GM21360 (cell line): ENCODE results near the gene TMEM140.
"Not testable (repeated sequence)": the region's sequence is repeated elsewhere in the genome, so short reads cannot be mapped to it uniquely, and the experiment has no call there.

ENCODE experiments used
- ATAC-seq: cut with Tn5 transposase; IDR thresholded peaks from one replicate; pipeline ENCODE4 v1.9.1; 2021; ENCODE audit warnings: mild to moderate bottlenecking, moderate library complexity; ENCODE audit not compliant: unreplicated experiment

TMEM140 gene

DNA sequence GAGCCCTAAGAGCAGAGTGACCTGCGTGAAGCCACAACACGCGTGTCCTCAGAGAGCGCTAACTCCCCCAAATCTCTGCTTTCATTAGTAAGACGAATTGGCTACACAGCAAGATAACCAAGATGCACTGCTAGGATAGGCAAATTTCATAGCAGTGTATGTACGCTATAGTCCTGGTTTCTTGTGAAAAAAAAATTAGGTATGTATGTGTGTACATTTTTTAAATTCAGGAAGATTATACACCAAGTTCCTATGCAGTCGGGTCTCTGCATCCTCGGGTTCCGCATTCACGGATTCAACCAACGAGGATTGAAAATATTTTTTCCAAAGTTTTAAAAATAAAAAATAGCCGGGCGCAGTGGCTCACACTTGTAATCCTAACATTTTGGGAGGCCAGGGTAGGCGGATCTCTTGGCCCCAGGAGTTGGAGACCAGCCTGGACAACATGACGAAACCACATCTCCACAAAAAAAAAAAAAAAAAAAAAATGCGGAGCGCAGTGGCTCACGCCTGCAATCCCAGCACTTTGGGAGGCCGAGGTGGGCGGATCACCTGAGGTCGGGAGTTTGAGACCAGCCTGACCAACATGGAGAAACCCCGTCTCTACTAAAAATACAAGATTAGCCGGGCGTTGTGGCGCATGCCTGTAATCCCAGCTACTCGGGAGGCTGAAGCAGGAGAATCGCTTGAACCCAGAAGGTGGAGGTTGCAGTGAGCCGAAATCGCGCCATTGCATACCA, 64.2 kb downstream of the TMEM140 start:
- not testable (repeated sequence) for ATAC-seq

DNA sequence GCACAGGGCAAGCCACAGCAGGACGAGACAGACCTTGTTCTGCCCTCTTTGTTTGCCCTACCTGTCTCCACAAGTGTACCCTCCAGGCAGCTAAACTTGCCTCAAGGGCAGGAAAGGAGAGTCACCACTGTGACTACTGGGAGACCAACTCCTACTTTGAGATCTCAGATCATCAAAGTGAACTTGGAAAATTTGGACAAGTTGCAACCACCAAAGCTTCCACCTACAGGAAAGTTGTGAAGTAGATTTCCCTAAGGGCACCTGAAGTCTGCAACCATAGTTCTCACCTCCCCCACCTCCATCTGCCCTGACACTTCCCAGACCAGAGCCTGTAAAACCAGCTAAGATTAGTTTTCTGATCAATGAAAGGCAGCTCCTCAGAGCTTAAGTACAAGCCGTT, 66.0 kb downstream of the TMEM140 start:
- ATAC-seq = no peak

DNA sequence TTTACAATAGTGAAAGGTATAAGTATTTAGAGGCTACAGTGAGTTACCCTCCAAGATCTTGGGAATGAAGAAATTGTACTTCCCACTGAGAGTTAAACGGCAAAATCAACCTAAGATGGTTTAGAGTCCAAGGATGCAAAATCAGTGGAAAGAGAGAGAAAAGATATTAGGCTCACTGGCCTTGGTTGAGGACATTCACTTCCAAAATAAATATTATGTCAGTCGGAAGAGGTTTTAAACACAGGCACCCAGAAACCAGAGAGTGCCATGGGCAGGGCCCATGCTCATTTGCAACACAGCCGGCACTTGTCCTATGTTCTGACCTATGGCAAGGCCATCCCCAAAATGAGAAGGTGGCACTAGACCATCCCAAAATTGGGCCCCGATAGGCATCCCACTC, 67.3 kb downstream of the TMEM140 start:
- no peak for ATAC-seq

DNA sequence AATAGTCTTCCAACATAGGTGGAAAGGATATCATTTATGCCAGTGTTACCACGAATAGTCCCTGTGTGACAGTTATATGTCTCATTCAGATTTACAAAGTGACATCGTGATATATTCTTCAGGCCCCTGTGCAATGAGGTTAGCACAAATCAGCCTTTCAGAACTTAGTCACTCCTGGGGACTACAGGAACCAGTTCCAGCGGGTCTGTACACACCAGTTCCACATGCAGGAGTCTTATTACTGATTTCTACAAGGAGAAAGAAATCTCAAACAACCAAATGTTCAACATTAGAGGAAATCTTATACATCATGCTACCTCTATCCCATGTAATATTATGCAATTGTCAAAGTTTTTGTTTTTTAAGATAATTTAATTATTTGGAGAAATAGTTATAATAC, 67.8 kb downstream of the TMEM140 start:
- ATAC-seq = no peak
